ENCODE data around the gene CPNE8.

CPNE8 gene

DNA sequence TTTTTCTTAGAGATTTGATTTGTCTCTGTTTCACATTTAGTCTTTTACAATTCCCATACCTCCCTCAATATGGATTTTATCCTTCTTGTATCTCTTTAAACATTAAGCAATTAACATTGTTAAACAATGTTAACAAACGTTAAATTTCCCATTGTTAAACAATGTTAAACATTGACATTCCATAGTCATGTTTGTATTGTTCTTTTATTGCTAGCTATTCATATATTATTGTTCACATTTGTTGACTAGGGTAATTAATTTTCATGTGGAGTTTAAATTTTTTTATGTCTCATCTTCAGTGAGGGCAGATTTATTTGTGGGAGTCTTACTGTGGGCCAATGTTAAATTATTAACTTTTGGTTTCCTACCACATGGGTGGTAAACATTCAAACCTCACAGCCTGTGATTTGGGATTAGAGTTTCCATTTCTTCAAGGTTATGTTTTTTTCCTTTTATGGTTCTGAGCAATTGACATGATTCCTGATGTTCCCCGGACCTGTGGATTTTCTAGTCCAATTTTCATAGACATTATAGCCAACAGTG lies 294.5 kb downstream of the CPNE8 start:
- DNase-seq: no peak

DNA sequence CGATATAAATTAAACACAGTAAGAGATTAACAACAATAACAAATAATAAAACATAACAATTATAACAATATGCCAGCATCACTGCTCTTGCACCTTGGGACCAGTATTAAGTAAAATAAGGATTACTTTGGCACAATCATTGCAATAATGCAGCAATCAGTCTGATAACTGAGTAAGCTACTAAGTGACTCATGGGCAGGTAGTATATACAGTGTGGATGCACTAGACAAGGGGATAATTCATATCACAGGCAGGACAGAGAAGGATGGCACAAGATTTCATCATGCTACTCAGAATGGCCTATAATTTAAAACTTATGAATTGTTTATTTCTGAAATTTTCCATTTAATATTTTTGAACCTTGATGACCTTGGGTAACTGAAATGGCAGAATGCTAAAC lies 298.1 kb downstream of the CPNE8 start:
- DNase-seq: no peak

Data from T-helper 9 cell (primary cell).